HepG2 (cell line): ENCODE data around the gene EPS8. TPM values are rescaled to one million over a fixed set of nuclear protein-coding genes. Genes with fewer than 3 reads are reported as not detected.

ENCODE experiments used
- ATAC-seq: fragments of 200-7000 bp; cut with Tn5 transposase; 3 replicates; pipeline ENCODE4 v1.9.1; 2020; ENCODE audit warnings: mild to moderate bottlenecking, moderate library complexity
- BruUV-seq: library from RNA; stranded (reverse); fragments of 400-500 nt; replicated peaks from 2 replicates; lab custom pipeline; 2021; lab: Mats Ljungman, UMichigan
- CTCF ChIA-PET: fragments of 300-600 bp; formaldehyde crosslinking; extraction: SDS; loops from one replicate; lab custom pipeline; 2021; ENCODE audit warnings: low total read pairs, inconsistent platforms, low intra/inter-chr PET ratio; lab: Yijun Ruan, JAX
- POLR2A ChIA-PET: fragments of 350-600 bp; sonication (Branson Sonifier 250); formaldehyde crosslinking; loops from one replicate; lab custom pipeline; 2020; ENCODE audit warnings: antibody characterized with exemption, inconsistent platforms; lab: Yijun Ruan, JAX
- DNase-seq: peaks from one replicate; pipeline ENCODE4 v3.0.0-alpha.2; 2015; ENCODE audit warnings: low spot score
- FAIRE-seq: peaks from 3 replicates; lab custom pipeline; 2011; peaks lifted over from hg19 to GRCh38; lab: Jason Lieb, UNC
- H2AFZ ChIP-seq: one replicate; pipeline ENCODE4 v1.6.1; 2011; ENCODE audit warnings: low read length, inconsistent platforms
- H3K27ac ChIP-seq: fragments of 300-600 bp; 3 replicates; pipeline ENCODE4 v1.8.0; 2011; ENCODE audit warnings: mixed run types, mild to moderate bottlenecking, mixed read lengths, low read length, inconsistent platforms; ENCODE audit not compliant: insufficient read depth; ENCODE audit errors: extremely low read length
- H3K27me3 ChIP-seq, 2 experiments: fragments of 200-600 bp in 1 of 2; 2 replicates in 1 of 2; 3 replicates in 1 of 2; pipeline versions ENCODE4 v1.6.0 to v1.8.0; 2011; ENCODE audit warnings: low read length in 2 of 2, mild to moderate bottlenecking in 2 of 2, moderate library complexity in 2 of 2, inconsistent platforms in 1 of 2; ENCODE audit not compliant: insufficient read depth in 2 of 2, control insufficient read depth in 1 of 2
- H3K36me3 ChIP-seq, 2 experiments: fragments of 200-600 bp in 1 of 2; replicated peaks in 1 of 2; 2 replicates in 1 of 2; 3 replicates in 1 of 2; pipeline versions ENCODE4 v1.5.1 to v1.8.0; 2011; ENCODE audit warnings: low read length in 2 of 2, inconsistent platforms in 1 of 2; ENCODE audit not compliant: insufficient read depth in 2 of 2, control insufficient read depth in 1 of 2
- H3K4me1 ChIP-seq: 2 replicates; pipeline ENCODE4 v1.5.1; 2012; ENCODE audit warnings: low read length, inconsistent platforms; ENCODE audit not compliant: insufficient read depth
- H3K4me2 ChIP-seq: 2 replicates; pipeline ENCODE4 v1.6.0; 2011; ENCODE audit warnings: low read depth, low read length, inconsistent platforms
- H3K4me3 ChIP-seq, 3 experiments: fragments of 200-600 bp in 1 of 3; sonication (generic), shearing (Covaris generic) in 1 of 3; replicated peaks in 1 of 3; 2 replicates each; pipeline ENCODE4 v1.5.1; 2011 to 2016; ENCODE audit warnings: low read length in 3 of 3, inconsistent platforms in 2 of 3, low read depth in 2 of 3, mild to moderate bottlenecking in 2 of 3, control low read depth in 1 of 3, mixed read lengths in 1 of 3; ENCODE audit not compliant: insufficient read depth in 1 of 3
- H3K79me2 ChIP-seq: one replicate; pipeline ENCODE4 v1.6.1; 2011; ENCODE audit warnings: low read length, inconsistent platforms; ENCODE audit not compliant: insufficient read depth
- H3K9ac ChIP-seq: 2 replicates; pipeline ENCODE4 v1.6.0; 2011; ENCODE audit warnings: mild to moderate bottlenecking, low read depth, low read length, inconsistent platforms; ENCODE audit not compliant: insufficient read depth
- H3K9me3 ChIP-seq: 2 replicates; pipeline ENCODE4 v1.5.1; 2012; ENCODE audit warnings: mild to moderate bottlenecking, low read length
- H4K20me1 ChIP-seq: 2 replicates; pipeline ENCODE4 v1.6.0; 2011; ENCODE audit warnings: inconsistent platforms, mild to moderate bottlenecking, low read length, moderate library complexity; ENCODE audit not compliant: insufficient read depth
- ARNTL ChIP-seq: sonication (generic); formaldehyde crosslinking; IDR thresholded peaks from 2 replicates; pipeline ENCODE4 v1.4.0; 2020; ENCODE audit warnings: mild to moderate bottlenecking, missing genetic modification reagents
- CREBL2 ChIP-seq: sonication (generic); formaldehyde crosslinking; IDR thresholded peaks from 2 replicates; pipeline ENCODE4 v1.8.1; 2023; ENCODE audit warnings: missing genetic modification reagents, mild to moderate bottlenecking, borderline replicate concordance
- DDIT3 ChIP-seq: sonication (generic); formaldehyde crosslinking; IDR thresholded peaks from 2 replicates; pipeline ENCODE4 v1.4.0; 2020; ENCODE audit warnings: mild to moderate bottlenecking, missing genetic modification reagents
- HNRNPL ChIP-seq: fragments of 200-400 bp; formaldehyde crosslinking; IDR thresholded peaks from 2 replicates; pipeline ENCODE4 v1.6.1; 2017; ENCODE audit warnings: mild to moderate bottlenecking, low read depth, low read length
- MXD4 ChIP-seq: IDR thresholded peaks from 2 replicates; pipeline ENCODE4 v1.6.1; 2016; ENCODE audit warnings: mild to moderate bottlenecking, missing biosample characterization, missing genetic modification reagents
- PRDM4 ChIP-seq: sonication (generic); formaldehyde crosslinking; IDR thresholded peaks from 2 replicates; pipeline ENCODE4 v1.9.0; 2021; ENCODE audit warnings: missing genetic modification reagents, borderline replicate concordance
- RBFOX2 ChIP-seq: fragments of 200-400 bp; formaldehyde crosslinking; IDR thresholded peaks from 2 replicates; pipeline ENCODE4 v1.6.1; 2017; ENCODE audit warnings: low read depth, mild to moderate bottlenecking, low read length
- RELA ChIP-seq: sonication (generic); formaldehyde crosslinking; IDR thresholded peaks from 2 replicates; pipeline ENCODE4 v1.4.0; 2020; ENCODE audit warnings: missing genetic modification reagents
- SRSF4 ChIP-seq: fragments of 200-400 bp; formaldehyde crosslinking; IDR thresholded peaks from one replicate; pipeline ENCODE4 v1.6.1; 2018; ENCODE audit warnings: mild to moderate bottlenecking, low read depth, low read length, moderate library complexity; ENCODE audit not compliant: poor library complexity, severe bottlenecking
- ZNF501 ChIP-seq: sonication (generic); formaldehyde crosslinking; IDR thresholded peaks from 2 replicates; pipeline ENCODE4 v1.5.1; 2020; ENCODE audit warnings: mild to moderate bottlenecking, moderate library complexity, missing genetic modification reagents
- ZNF556 ChIP-seq: sonication (generic); formaldehyde crosslinking; IDR thresholded peaks from 2 replicates; pipeline ENCODE4 v1.4.0; 2020; ENCODE audit warnings: mild to moderate bottlenecking, missing genetic modification reagents, borderline replicate concordance
- ZNF773 ChIP-seq: sonication (generic); formaldehyde crosslinking; IDR thresholded peaks from 2 replicates; pipeline ENCODE4 v1.4.0; 2020; ENCODE audit warnings: missing genetic modification reagents, borderline replicate concordance
- WGBS: methylation state at CpG from one replicate; pipeline ENCODE4 v1.1.6; 2017; ENCODE audit warnings: low lambda C conversion rate; 5-methylcytosine and 5-hydroxymethylcytosine counted together
- in situ Hi-C: cut with HindIII; loops from 2 replicates; pipeline ENCODE4 v1.10.0; 2017; ENCODE audit warnings: low pct_unique_long_range_greater_than_20kb; ENCODE audit not compliant: extremely low pct_ligation_motif_present
- intact Hi-C: fragments of 100-400 bp; cut with micrococcal nuclease; formaldehyde crosslinking; loops from one replicate; pipeline ENCODE4 v1.10.0; 2022; ENCODE audit not compliant: unreplicated experiment
- polyA plus RNA-seq, 8 experiments: library from polyadenylated mRNA; depleted of rRNA in 3 of 8; stranded (reverse) in 7 of 8; unstranded in 1 of 8; fragments of >200 nt; fragmentation: Illumina TruSeq in 4 of 8; extraction: Trizol in 4 of 8; gene quantifications; 2 replicates each; pipeline versions ENCODE4 v1.2.1 to v1.2.3, GENCODE V29; 2011 to 2016; ENCODE audit warnings: low read depth in 4 of 8, missing spikeins in 1 of 8, mixed read lengths in 1 of 8; ENCODE audit not compliant: insufficient read depth in 1 of 8
- total RNA-seq, 5 experiments: library from RNA; depleted of rRNA; stranded (reverse); fragments of >200 nt; fragmentation: Illumina TruSeq; extraction: Trizol; gene quantifications; 2 replicates each; pipeline ENCODE4 v1.2.3, GENCODE V29; 2016; ENCODE audit warnings: low read depth in 1 of 5
- TF ChIP-seq, protein P1 (sequence below): sonication (generic); formaldehyde crosslinking; IDR thresholded peaks from 2 replicates; pipeline ENCODE4 v1.5.0; 2020; ENCODE audit warnings: mild to moderate bottlenecking, missing genetic modification reagents, moderate library complexity

Gene EPS8
- total and polyA plus RNA-seq, 2 of the 13 experiments (the other 11 are each of a cell fraction or from before 2014, with no cell fraction given), result 37.1 to 43.4 TPM

- ATAC-seq (no peak), DNase-seq (no peak), FAIRE-seq (no peak)
- Histone ChIP-seq H3K79me2 (peaks cover 80% of the 10 kb centered on the region), H3K36me3 (0 out of 5 replicates have a peak, but pooled peaks cover 0 to 1% of the 10 kb centered on the region in 2 experiments), H4K20me1 (no peaks in the 10 kb centered on the region), H3K27me3 (no peaks in the 10 kb centered on the region), H3K9ac (no peak overlapping the region), H3K4me2 (no peak overlapping the region), H2AFZ (no peak overlapping the region), H3K27ac (no peak overlapping the region), H3K9me3 (no peaks in the 10 kb centered on the region), H3K4me3 (no peak overlapping the region), H3K4me1 (peaks cover 61% of the 10 kb centered on the region)
- no TSS peak for BruUV-seq
- in situ Hi-C loops (no loop called here), intact Hi-C loops (no loop called here)
- ChIA-PET CTCF (no interaction called here), POLR2A (no interaction called here)
- WGBS, result 94% methylated on average over 3 of the region's 3 CpGs
- no peak for TF ChIP-seq HNRNPL
- TF ChIP-seq DDIT3 (CRISPR knock-in tag), result no peak
- no peak for TF ChIP-seq ARNTL
- TF ChIP-seq RBFOX2, result no peak
- no peak for TF ChIP-seq SRSF4
- TF ChIP-seq ZNF501 (CRISPR knock-in tag), result no peak
- no peak for TF ChIP-seq RELA (CRISPR knock-in tag)
Measured at GRCh38 chr12:15778126-15778525, 11.1 kb downstream of the EPS8 start.

DNA sequence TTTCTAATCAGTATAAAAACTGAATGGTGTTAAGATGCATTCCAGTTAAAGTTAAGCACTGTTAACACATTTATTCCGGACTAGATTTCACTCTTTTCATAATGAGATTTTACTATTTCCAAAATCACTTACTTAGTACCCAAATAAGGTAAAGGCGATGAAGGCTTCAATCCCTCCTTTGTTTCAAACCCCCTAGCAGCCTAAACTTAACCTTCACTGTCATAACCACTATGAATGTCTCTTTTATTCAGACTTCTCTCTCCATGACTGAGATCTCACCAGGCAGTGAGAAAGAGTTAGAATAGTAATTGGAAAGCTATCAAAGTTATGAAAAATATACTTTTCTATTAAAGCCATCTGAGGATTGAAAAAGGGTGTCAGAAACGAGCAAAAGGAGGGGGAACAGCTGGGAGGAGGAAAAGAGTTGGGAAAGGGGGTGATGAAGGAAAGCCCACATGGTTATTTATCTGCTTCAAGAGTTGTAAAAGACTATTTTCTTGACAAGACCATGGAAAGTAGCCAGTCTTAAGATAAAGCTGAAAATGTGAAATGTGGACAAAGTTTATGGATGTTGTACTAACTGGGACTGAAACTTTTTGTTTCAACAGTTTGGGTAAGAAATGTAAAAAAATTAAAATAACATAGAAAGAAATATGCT is 11.7 kb downstream of the EPS8 start:
- Histone ChIP-seq H3K27ac (no peak overlapping the region), H3K4me1 (peaks cover 56% of the 10 kb centered on the region), H3K4me3 (no peak overlapping the region), H3K4me2 (no peak overlapping the region), H3K9me3 (no peaks in the 10 kb centered on the region), H4K20me1 (no peaks in the 10 kb centered on the region), H2AFZ (no peak overlapping the region), H3K79me2 (peaks cover 80% of the 10 kb centered on the region), H3K36me3 (0 out of 5 replicates have a peak, but pooled peaks cover 0 to 1% of the 10 kb centered on the region in 2 experiments), H3K9ac (no peak overlapping the region), H3K27me3 (no peaks in the 10 kb centered on the region)
- in situ Hi-C loops (no loop called here), intact Hi-C loops (no loop called here)
- 92% methylated on average over 3 of the region's 3 CpGs for WGBS
- ATAC-seq (no peak), FAIRE-seq (no peak), DNase-seq (no peak)
- no TSS peak for BruUV-seq
- POLR2A ChIA-PET, result no interaction called here
- CTCF ChIA-PET, result no interaction called here
- no peak for TF ChIP-seq PRDM4 (CRISPR knock-in tag)
- TF ChIP-seq, protein P1, sequence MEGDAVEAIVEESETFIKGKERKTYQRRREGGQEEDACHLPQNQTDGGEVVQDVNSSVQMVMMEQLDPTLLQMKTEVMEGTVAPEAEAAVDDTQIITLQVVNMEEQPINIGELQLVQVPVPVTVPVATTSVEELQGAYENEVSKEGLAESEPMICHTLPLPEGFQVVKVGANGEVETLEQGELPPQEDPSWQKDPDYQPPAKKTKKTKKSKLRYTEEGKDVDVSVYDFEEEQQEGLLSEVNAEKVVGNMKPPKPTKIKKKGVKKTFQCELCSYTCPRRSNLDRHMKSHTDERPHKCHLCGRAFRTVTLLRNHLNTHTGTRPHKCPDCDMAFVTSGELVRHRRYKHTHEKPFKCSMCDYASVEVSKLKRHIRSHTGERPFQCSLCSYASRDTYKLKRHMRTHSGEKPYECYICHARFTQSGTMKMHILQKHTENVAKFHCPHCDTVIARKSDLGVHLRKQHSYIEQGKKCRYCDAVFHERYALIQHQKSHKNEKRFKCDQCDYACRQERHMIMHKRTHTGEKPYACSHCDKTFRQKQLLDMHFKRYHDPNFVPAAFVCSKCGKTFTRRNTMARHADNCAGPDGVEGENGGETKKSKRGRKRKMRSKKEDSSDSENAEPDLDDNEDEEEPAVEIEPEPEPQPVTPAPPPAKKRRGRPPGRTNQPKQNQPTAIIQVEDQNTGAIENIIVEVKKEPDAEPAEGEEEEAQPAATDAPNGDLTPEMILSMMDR (CRISPR knock-in tag), result no peak
- no peak for TF ChIP-seq ZNF773 (CRISPR knock-in tag)
- TF ChIP-seq ZNF556 (CRISPR knock-in tag), result no peak
- TF ChIP-seq CREBL2 (CRISPR knock-in tag), result no peak
- no peak for TF ChIP-seq MXD4 (CRISPR knock-in tag)
